GM23338 (cell line): Measurements from ENCODE around the gene CNGA4. TPM values are rescaled to one million over a fixed set of nuclear protein-coding genes. Genes with fewer than 3 reads are reported as not detected.
A peak's percentile ranks its signal among the peaks of the same experiment; 100 is the strongest.

ENCODE experiments used
- ATAC-seq: fragments of 200-7000 bp; cut with Tn5 transposase; 3 replicates; pipeline ENCODE4 v1.9.1; 2020
- DNase-seq: peaks from one replicate; pipeline ENCODE4 v3.0.0-alpha.2; 2015; ENCODE audit warnings: low spot score
- H2AFZ ChIP-seq: fragments of 200-600 bp; sonication (generic); 2 replicates; pipeline ENCODE4 v1.8.0; 2016; ENCODE audit warnings: antibody characterized with exemption, mild to moderate bottlenecking, moderate library complexity
- H3F3A ChIP-seq: fragments of 200-600 bp; sonication (generic); replicated peaks from 2 replicates; pipeline ENCODE4 v1.8.0; 2017; ENCODE audit warnings: antibody characterized with exemption, mixed run types, low read depth
- H3K27ac ChIP-seq: fragments of 200-600 bp; sonication (generic); 2 replicates; pipeline ENCODE4 v1.6.1; 2016; ENCODE audit warnings: low read depth
- H3K27me3 ChIP-seq: fragments of 200-600 bp; sonication (generic); 2 replicates; pipeline ENCODE4 v1.8.0; 2016; ENCODE audit warnings: mild to moderate bottlenecking, mixed run types, moderate library complexity; ENCODE audit not compliant: insufficient read depth
- H3K36me3 ChIP-seq: fragments of 200-600 bp; sonication (generic); 2 replicates; pipeline ENCODE4 v1.8.0; 2016; ENCODE audit warnings: mild to moderate bottlenecking; ENCODE audit not compliant: insufficient read depth
- H3K4me1 ChIP-seq: fragments of 200-600 bp; sonication (generic); 2 replicates; pipeline ENCODE4 v1.8.0; 2016; ENCODE audit warnings: mild to moderate bottlenecking, moderate library complexity; ENCODE audit not compliant: insufficient read depth
- H3K4me2 ChIP-seq: fragments of 200-600 bp; sonication (generic); 2 replicates; pipeline ENCODE4 v1.7.1; 2017; ENCODE audit warnings: mixed run types
- H3K4me3 ChIP-seq: fragments of 200-600 bp; sonication (generic); 2 replicates; pipeline ENCODE4 v1.6.1; 2016; ENCODE audit warnings: mixed run types
- H3K79me2 ChIP-seq: fragments of 200-600 bp; sonication (generic); replicated peaks from 2 replicates; pipeline ENCODE4 v1.8.0; 2017; ENCODE audit warnings: mild to moderate bottlenecking; ENCODE audit not compliant: insufficient read depth
- H3K9me2 ChIP-seq: fragments of 200-600 bp; sonication (generic); 2 replicates; pipeline ENCODE4 v1.8.0; 2017; ENCODE audit not compliant: insufficient read depth
- H4K20me1 ChIP-seq: fragments of 200-600 bp; sonication (generic); replicated peaks from 2 replicates; pipeline ENCODE4 v1.8.0; 2017; ENCODE audit warnings: mild to moderate bottlenecking; ENCODE audit not compliant: insufficient read depth
- H3K27ac Mint-ChIP-seq: 2 replicates; pipeline ENCODE4 v1.8.0; 2020; ENCODE audit warnings: inconsistent platforms, mild to moderate bottlenecking, moderate library complexity, mixed read lengths
- H3K27me3 Mint-ChIP-seq: 3 replicates; pipeline ENCODE4 v1.8.0; 2022; ENCODE audit warnings: low read depth, mild to moderate bottlenecking, moderate library complexity, mixed read lengths, inconsistent platforms; ENCODE audit not compliant: insufficient read depth, poor library complexity
- H3K36me3 Mint-ChIP-seq: 3 replicates; pipeline ENCODE4 v1.8.0; 2021; ENCODE audit warnings: low read depth, mild to moderate bottlenecking, inconsistent platforms, moderate library complexity, mixed read lengths
- H3K4me1 Mint-ChIP-seq: 3 replicates; pipeline ENCODE4 v1.8.0; 2020; ENCODE audit warnings: mild to moderate bottlenecking, inconsistent platforms, mixed read lengths
- H3K4me3 Mint-ChIP-seq: 3 replicates; pipeline ENCODE4 v1.8.0; 2021; ENCODE audit warnings: moderate library complexity, mild to moderate bottlenecking, inconsistent platforms, mixed read lengths
- H3K9me3 Mint-ChIP-seq: 3 replicates; pipeline ENCODE4 v1.8.0; 2020; ENCODE audit warnings: moderate library complexity, mild to moderate bottlenecking, inconsistent platforms, mixed read lengths
- CREB1 ChIP-seq: fragments of 250-450 bp; sonication (Bioruptor Pico); IDR thresholded peaks from 2 replicates; pipeline ENCODE4 v1.5.0; 2020; ENCODE audit warnings: low read depth, mild to moderate bottlenecking, moderate library complexity
- CTCF ChIP-seq, 2 experiments: fragments of 200-600 bp in 1 of 2; sonication (generic) in 1 of 2; conservative IDR thresholded peaks; 2 replicates each; pipeline versions ENCODE4 v1.5.1 to v1.6.1; 2016 to 2017; ENCODE audit warnings: antibody characterized with exemption in 2 of 2, low read depth in 2 of 2, mild to moderate bottlenecking in 2 of 2, moderate library complexity in 1 of 2
- JUNB ChIP-seq: IDR thresholded peaks from one replicate; pipeline ENCODE4 v1.6.1; 2016; ENCODE audit warnings: antibody characterized with exemption; ENCODE audit not compliant: unreplicated experiment
- NANOG ChIP-seq: IDR thresholded peaks from 2 replicates; pipeline ENCODE4 v1.6.1; 2016; ENCODE audit warnings: antibody characterized with exemption, borderline replicate concordance
- POLR2AphosphoS5 ChIP-seq: IDR thresholded peaks from 2 replicates; pipeline ENCODE4 v1.6.1; 2016; ENCODE audit warnings: antibody characterized with exemption, low read depth
- STAT1 ChIP-seq: IDR thresholded peaks from one replicate; pipeline ENCODE4 v1.6.1; 2016; ENCODE audit warnings: antibody characterized with exemption; ENCODE audit not compliant: unreplicated experiment
- ZNF114 ChIP-seq: fragments of 250-450 bp; sonication (Bioruptor Pico); IDR thresholded peaks from 2 replicates; pipeline ENCODE4 v1.5.0; 2020; ENCODE audit warnings: mild to moderate bottlenecking, moderate library complexity
- polyA plus RNA-seq: library from polyadenylated mRNA; unstranded; fragments of >200 nt; fragmentation: Nextera tagmentation; extraction: Ambion mirVana; gene quantifications from 2 replicates; pipeline ENCODE4 v1.2.1, GENCODE V29; 2016
- total RNA-seq: library from RNA; depleted of rRNA; stranded (reverse); fragments of >200 nt; shearing (Covaris generic); gene quantifications from 2 replicates; pipeline ENCODE4 v1.2.3, GENCODE V29; 2014

The CNGA4 gene
- total and polyA plus RNA-seq, 2 experiments from 2014 or later = 0.15 TPM; not detected in 1

- no peaks in the 10 kb centered on the region for H3K36me3 ChIP-seq
- no peaks in the 10 kb centered on the region for H3K9me2 ChIP-seq
- TF ChIP-seq JUNB (no peak), NANOG (no peak), CREB1 (CRISPR knock-in tag) (no peak), STAT1 (no peak), POLR2AphosphoS5 (no peak)
- no peak overlapping the region for H3K4me3 ChIP-seq
- Mint-ChIP-seq H3K4me1 (peaks cover 7% of the 10 kb centered on the region; the same call in 2 of the 3 replicates), H3K27me3 (peaks cover 2% of the 10 kb centered on the region), H3K9me3 (no peaks in the 10 kb centered on the region; the same call in 2 of the 3 replicates), H3K4me3 (no peak overlapping the region), H3K27ac (no peak overlapping the region), H3K36me3 (no peaks in the 10 kb centered on the region)
- ATAC-seq = no peak
- no peak overlapping the region for H2AFZ ChIP-seq
- H3K27ac ChIP-seq = no peak overlapping the region
- H3K4me1 ChIP-seq = 0 out of 2 replicates have a peak, but pooled peaks cover 3% of the 10 kb centered on the region
- no peaks in the 10 kb centered on the region for H4K20me1 ChIP-seq
- peaks cover 36% of the 10 kb centered on the region for H3K27me3 ChIP-seq
- no peaks in the 10 kb centered on the region for H3F3A ChIP-seq
- no peaks in the 10 kb centered on the region for H3K79me2 ChIP-seq
- DNase-seq = no peak
- H3K4me2 ChIP-seq = no peak overlapping the region
Measured at GRCh38 chr11:6253197-6253596, 14.3 kb downstream of the CNGA4 start.

- Histone ChIP-seq H3K4me1 (peaks cover 8% of the 10 kb centered on the region), H3K36me3 (no peaks in the 10 kb centered on the region), H3K79me2 (no peaks in the 10 kb centered on the region), H3K27me3 (peaks cover 80% of the 10 kb centered on the region), H3F3A (no peaks in the 10 kb centered on the region), H3K27ac (no peak overlapping the region), H3K4me2 (peak overlapping the region; percentile 97), H4K20me1 (no peaks in the 10 kb centered on the region), H3K4me3 (peak overlapping the region; percentile 74; the same call in 1 of the 2 replicates), H3K9me2 (no peaks in the 10 kb centered on the region), H2AFZ (no peak overlapping the region)
- Mint-ChIP-seq H3K4me3 (peak overlapping the region; percentile 78; the same call in 2 of the 3 replicates), H3K36me3 (no peaks in the 10 kb centered on the region), H3K27ac (no peak overlapping the region), H3K9me3 (no peaks in the 10 kb centered on the region), H3K27me3 (peaks cover 16% of the 10 kb centered on the region), H3K4me1 (peaks cover 2% of the 10 kb centered on the region; the same call in 2 of the 3 replicates)
- peak; percentile 50 for DNase-seq
- peak; percentile 25 for ATAC-seq
- peak; percentile 13 to 32; a peak in 3 of 4 replicates for TF ChIP-seq CTCF (conservative IDR thresholded peaks at IDR 0.05; ENCODE audit: low read depth in 2 of 2)
- TF ChIP-seq ZNF114 = no peak
Measured at GRCh38 chr11:6258141-6258540, 19.3 kb downstream of the CNGA4 start.

- peak overlapping the region; percentile 96 for H2AFZ ChIP-seq
- no peaks in the 10 kb centered on the region for H3K9me2 ChIP-seq
- TF ChIP-seq CTCF (conservative IDR thresholded peaks at IDR 0.05; ENCODE audit: low read depth in 2 of 2) = peak in 1 of 2 experiments; percentile 17; a peak in 1 of 4 replicates
Measured at GRCh38 chr11:6258571-6259081, 19.7 kb downstream of the CNGA4 start.

More at GRCh38 chr11:6258571-6259081, 19.7 kb downstream of the CNGA4 start:
- H3K27me3 ChIP-seq = peaks cover 80% of the 10 kb centered on the region
- peaks cover 8% of the 10 kb centered on the region for H3K4me1 ChIP-seq
- no peak overlapping the region for H3K27ac ChIP-seq
- DNase-seq = peak; percentile 71
- H3K79me2 ChIP-seq = no peaks in the 10 kb centered on the region
- Mint-ChIP-seq H3K27me3 (peaks cover 16% of the 10 kb centered on the region), H3K4me3 (peak overlapping the region; percentile 78; the same call in 2 of the 3 replicates), H3K9me3 (no peaks in the 10 kb centered on the region), H3K36me3 (no peaks in the 10 kb centered on the region), H3K27ac (no peak overlapping the region), H3K4me1 (peaks cover 2% of the 10 kb centered on the region; the same call in 2 of the 3 replicates)
- no peaks in the 10 kb centered on the region for H3K36me3 ChIP-seq
- peak overlapping the region; percentile 74 for H3K4me3 ChIP-seq
- peak; percentile 48 for ATAC-seq
- no peaks in the 10 kb centered on the region for H3F3A ChIP-seq
- H3K4me2 ChIP-seq = peak overlapping the region; percentile 97
- no peaks in the 10 kb centered on the region for H4K20me1 ChIP-seq
